HG03521 (cell line): ENCODE results near the gene IP6K2.

Source experiments
- ATAC-seq: cut with Tn5 transposase; IDR thresholded peaks from one replicate; pipeline ENCODE4 v1.9.1; 2021; ENCODE audit warnings: mild to moderate bottlenecking, moderate library complexity; ENCODE audit not compliant: unreplicated experiment

IP6K2 gene

DNA sequence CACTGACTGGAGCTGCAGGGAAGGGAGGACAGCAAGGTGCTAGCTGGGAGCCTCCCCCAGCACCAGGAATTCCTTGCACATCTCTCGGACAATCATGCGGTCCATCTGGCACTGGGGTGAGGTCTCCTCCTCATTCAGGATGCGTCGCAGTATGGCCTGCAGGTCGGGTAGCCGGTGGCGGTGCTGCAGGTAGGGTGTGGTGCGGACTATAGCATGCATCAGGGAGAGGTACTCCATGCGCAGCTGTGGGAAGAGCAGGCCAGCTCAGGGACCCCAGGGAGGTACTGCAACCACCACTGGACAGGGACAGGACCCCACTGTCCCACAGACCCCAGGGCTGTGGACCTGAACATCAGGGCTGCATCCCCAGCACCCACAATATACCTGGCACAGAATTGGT lies 42.5 kb downstream of the IP6K2 start:
- no peak for ATAC-seq

DNA sequence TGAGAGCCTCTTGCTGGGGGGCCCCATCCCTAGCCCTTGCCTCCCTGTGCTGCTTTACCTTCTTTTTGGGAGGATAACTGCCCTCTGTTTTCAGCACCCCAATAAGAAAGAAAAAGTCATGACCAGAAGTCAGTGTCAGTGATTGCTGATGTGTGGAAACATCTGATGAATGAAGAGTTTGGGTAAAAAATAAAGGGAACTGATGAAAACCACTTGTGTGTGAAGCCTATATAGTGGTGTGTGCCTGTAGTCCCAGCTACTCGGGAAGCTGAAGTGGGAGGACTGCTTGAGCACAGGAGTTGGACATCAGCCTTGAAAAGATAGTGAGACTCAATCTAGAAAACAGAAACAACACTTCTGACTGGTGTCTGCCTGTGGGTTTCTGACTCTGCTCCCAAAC lies 44.5 kb downstream of the IP6K2 start:
- no peak for ATAC-seq

DNA sequence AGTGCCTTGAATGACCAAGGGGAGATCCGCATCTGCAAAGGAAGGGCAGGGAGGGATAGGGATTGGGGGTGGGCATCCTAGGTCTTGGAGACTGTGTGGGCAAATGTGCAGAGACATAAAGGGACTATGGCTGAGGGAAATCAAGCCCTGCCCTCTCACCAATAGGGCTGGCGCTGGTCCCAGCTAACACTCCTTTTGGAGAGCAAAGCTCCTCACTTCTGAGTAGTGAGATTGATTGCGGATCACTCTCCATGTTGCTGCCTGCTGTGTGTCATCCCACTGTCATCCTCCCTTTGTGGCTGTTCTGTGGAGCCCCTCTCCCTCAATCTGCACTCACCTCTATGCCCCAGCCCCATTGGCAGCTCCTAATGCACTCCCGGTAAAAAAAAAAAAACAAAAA lies 52.1 kb downstream of the IP6K2 start:
- ATAC-seq, result no peak

DNA sequence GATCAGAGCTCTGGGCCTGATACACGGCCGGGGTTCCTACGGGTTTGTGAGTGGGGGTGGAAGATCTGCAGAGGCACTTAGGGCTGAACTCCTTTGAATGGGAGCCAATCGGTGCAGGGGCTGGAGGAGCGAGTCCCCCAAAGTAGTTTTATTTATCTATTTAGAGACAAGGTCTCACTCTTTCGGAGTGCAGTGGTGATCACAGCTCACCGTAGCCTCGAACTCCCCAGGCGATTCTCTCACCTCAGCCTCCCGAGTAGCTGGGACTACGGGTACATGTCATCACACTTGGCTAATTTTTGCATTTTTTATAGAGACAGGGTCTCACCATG lies 52.7 kb downstream of the IP6K2 start:
- no peak for ATAC-seq

DNA sequence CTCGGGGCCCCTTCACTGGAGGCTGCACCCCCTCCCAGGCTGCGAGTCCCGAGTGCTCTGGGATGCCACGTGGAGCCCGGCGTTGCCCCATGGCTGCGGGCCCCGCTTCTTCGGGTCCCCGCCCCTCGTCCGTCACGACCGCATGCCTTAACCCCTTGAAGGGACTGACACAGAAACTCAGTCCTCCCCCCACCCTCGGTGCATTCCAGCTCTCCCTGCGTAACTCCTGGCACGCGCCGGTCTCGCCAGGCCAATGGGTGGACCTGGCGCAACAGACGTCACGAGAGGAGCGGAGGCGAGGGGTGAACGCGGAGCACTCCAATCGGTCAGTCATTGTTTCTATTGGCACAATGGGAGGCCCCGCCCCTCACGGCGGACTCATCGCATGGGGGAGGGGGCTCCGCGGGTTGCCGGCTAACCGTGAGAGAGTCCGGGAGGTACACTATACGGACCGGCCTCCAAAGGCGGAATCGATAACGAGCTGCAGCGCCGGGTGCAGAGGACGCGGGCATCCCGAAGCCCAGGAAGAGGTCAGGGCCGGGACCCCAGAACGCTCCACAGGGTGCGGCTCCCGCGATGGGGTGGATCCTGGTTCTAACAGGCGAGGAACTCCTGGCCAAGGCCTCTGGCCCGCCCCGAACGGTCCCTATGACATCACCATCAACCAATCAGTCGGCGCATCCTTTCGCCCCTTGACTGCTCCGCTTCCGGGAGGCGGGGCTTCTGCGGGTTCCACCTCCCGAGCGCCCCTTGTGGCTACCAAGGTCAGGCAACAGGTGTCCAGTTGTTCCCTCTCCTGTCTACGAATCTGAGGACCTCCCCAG lies 53.3 kb downstream of the IP6K2 start:
- peak; percentile 81 for ATAC-seq

DNA sequence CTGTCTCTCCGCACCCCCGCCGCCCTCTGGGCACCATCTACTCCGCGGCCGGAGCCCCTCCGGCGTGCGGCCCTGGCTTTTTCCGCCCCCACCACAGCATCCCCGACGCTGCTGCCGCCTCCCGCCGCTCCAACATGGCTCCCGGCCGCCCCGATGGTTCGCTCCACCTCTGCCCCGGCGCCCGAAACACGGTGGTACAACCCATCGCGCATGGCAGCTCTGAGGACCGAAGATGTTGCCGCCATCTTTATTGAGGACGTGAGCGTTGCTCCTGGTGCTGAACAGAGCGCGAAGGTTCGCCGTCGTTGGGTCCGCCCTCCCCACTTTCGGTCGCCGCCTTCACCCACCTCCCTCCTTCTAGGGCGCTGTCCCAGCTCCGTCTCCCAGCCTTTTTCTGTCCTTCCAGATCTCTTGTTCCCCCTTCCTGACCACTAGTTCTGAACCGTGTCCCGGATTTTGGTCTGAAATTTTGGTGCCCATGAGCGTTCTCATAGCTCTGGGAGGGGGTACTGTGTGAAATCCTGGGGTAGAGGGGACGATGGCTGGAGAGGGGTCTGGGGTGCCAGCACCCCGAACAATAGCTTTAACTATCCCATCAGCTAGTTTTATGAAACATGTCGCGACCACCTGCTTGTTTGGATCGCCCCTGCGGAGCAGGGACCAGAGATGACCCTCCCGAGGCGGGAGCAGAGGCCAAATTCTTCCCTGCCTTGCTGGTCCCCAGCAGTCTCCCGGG lies 54.1 kb downstream of the IP6K2 start, which contains the start of gene CELSR3:
Gene CELSR3 (minus strand): TSS at position 134 of the 736 bp plus-strand sequence. CDS start 252 bp downstream, outside the sequence.
- ATAC-seq, result no peak

DNA sequence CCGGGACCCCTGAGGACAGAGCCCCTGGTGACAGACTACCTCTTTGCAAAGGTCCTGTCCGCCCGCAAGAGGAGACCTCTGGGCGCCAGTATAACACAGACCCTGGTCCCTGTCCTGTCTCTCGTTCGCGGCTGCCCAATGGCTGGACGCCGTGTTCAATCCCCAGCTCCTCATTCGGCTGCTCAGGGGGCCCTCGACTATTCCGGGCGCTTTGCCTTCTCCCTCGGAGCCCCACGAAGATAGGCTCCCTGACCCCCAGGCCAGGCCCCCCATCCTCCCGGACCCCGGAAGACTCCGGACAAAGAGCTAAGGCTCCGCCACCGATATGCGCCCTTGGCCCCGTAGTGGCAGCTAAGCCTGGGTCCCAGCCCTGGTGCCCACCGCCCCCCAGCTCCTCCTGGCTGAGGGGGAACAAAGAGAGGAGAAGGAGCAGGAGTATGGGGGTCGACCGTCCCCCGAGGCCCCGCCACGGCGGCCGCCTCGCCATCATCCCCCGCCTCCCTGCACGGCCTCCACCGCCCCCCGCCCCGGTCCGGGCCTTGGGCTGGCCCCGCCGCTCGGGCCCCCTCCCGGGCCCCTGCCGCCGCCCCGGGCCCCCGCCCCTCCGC lies 54.8 kb downstream of the IP6K2 start:
- no peak for ATAC-seq

DNA sequence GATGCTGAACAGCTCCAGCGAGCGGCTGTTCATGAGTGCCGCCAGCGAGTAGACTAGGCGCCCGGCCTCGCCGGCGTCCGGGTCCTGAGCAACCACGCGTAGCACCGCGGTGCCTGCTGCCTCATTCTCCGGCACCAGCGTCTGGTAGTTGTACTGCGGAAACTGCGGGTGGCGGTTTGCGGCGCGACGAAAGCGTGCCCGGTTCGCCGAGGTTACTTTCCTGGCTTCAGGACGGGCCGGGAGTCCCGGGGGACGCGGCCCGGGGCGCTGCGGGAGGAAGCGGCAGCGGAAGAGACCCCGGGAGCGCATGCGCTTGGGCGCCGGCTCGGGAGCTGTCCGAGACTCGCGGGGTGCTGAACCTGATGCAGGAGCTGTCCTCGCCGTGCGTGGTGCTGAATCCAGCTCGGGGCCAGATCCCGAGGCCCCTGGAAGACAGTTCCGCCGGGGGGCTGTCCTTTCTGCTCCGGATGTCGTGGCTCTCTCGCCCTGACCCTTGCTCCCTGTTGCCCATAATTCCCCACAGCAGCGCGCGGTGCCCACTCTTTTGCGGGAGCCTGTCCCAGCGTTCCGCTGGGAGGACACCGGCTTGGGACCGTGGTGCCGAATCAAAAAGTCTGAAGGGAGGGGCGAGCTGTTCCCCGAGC lies 55.4 kb downstream of the IP6K2 start:
- no peak for ATAC-seq

DNA sequence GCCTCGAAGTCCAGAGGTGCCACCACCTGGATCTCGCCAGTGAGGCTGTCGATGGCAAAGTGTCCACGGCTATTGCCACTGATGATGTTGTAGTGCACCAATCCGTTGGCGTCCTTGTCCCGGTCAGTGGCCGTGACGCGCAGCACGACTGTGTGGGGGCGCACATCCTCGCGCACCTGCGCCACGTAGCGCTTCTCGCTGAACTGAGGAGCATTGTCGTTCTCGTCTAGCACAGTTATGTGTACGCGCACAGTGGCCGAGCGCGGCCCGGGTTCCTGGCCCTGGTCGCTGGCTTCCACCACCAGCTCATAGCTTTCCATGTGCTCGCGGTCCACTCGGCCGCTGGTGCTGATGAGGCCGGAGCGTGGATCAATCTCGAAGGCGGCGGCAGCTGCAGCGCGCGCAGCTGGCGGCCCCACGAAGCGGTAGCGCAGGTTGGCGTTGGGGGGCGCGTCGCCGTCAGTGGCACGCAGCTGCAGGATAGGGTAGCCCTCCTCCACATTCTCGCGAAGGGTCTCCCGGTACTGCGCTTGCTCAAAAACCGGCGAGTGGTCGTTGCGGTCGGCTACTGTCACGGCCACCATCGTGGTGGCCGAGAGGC lies 56.1 kb downstream of the IP6K2 start:
- no peak for ATAC-seq

DNA sequence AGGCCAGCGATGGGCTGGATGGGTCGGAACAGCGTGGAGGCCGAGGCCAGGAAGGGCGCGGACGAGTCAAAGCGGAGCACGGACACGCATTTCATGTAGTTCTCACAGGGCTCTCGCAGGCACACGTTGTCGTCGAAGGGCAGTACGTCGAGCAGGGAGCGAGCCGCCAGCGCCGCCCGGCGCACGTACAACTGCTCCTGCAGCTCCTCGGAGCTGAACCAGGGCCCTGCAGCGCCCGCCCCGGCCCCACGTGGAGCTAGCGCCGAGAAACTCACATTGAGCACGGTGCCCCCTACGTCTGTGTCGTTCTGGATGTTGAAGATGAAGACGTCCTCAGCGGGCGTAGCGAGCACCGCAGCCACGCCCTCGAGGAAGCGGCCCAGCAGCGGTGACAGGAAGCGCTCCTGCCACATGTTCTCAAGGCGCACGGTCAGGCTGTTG lies 60.2 kb downstream of the IP6K2 start:
- ATAC-seq, result no peak

DNA sequence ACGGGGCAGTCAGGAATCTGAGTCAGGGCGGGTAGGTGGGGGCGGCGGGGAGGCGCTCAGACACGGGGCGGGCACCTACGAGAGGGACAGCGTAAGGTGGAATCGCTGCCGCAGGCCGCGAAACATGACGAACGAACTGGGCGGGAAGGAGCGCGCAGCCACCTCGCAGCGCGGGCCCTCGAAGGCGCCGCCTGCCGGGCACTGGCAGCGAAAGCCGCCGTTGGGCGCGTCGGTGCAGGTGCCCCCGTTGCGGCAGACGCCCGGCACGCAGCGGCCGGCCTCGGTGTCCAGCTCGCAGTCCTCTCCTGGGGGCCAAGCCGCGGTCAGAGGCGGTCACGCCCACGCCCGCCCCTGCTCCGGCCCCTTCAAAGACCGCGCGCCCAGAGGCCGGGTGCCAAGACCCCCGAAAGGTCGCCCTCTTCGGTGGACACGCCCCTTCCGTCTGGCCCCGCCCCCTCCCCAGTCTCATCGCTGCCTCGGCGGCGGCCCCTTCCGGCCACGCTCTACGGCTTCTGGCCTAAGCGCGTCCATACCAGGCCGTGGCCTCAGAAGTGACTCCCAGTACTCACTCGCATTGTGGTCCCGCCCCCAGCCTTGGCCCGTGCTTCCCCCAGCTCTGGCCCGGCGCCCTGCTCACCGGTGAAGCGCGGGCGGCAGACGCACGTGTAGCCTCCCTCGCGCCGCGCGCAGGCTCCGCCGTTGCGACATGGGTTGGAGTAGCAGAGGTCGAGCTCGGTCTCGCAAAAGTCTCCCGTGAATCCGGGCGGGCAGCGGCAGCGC lies 60.8 kb downstream of the IP6K2 start:
- ATAC-seq, result peak; percentile 47

DNA sequence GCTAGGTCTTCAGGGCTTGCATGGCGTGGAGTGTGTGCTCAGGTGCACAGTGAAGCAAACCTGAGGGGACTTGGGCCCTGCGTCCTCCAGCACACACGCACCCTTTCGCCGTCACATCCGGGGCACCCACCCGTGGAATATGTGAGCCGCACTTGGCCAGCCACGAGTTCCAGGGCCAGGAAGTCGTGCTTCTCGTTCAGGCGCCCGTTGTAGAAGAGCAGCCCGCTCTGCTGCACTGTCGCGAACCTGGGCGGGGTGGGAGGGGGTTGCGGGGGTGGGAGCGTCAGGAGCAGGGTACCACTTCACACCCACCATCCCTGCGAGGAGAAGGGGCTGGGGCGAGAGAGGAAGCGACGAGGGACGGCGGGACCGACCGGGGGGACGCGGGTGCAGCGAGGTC lies 61.4 kb downstream of the IP6K2 start:
- ATAC-seq, result no peak

DNA sequence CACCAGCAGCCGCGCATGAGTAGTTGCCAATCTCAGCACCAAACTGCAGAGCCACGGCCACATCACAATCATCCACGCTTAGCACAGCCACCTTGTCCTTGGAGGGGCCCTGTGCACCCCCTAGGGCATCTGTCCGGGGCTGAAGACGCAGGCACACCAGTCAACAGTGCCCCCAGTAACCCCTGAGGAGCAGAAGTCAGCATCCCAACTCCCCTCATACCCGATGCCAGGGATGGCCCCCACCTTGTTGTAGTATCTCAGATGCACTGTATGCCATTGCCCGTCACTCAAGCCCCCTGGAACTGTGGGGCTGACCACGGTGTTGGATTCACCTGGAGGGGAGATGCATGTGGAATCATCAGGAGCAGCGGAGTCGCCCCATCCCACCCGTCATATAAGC lies 62.0 kb downstream of the IP6K2 start:
- ATAC-seq, result no peak

DNA sequence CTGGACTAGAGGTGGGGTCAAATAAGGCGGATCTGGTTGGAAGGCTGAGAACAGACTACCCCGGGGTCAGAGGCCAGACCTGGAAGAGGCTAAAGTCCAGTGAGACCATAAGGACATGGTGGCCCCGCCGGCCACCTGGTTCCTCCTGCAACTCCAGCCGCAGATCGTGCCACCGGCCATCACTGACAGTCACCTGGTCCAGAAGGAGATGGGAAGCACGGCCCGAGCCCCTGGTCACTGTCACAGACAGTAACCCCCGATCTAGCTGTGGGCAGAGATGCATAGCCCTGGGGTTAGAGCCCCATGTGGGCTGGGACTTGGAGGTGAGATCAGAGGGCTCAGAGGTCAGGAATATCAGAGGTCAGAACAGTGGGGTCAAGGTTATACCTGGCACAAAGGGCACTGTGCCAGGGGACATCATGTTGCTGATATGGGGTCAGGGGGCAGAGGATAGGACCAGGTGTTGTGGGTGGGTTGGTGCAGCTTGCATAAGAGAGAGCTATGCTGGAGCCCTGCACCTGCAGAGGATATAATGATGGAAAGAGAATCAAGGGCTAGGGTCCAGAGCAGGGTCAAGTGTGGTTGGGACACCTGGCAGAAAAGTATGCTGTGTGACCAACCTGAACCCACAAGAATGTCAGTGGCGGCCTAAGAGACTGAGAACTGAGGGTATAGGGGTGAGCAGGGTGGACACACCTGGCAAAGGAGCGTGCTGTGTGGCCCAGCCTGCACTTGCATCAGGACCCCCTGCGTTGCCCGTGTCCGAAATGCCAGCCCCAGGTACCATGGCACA lies 63.9 kb downstream of the IP6K2 start:
- ATAC-seq, result no peak

DNA sequence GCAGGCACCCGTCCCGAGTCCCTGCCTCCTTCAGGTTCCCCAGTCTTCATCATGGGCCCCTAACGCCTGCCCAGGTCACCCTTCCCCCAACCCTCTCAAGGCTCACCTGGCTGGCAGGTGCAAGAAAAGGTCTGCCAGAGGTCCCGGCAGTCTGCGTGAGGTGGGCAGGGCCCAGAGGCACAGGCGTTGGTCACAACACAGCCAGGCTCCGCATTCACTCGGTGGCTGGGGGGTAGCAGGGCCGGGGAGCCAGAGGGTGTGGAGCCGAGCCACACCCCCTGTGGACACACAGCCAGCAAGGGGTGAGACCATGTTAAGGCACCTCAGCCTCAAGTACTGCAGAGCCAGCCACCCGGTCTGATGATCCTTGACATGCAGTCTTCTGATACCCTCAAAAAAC lies 65.2 kb downstream of the IP6K2 start:
- ATAC-seq, result no peak

DNA sequence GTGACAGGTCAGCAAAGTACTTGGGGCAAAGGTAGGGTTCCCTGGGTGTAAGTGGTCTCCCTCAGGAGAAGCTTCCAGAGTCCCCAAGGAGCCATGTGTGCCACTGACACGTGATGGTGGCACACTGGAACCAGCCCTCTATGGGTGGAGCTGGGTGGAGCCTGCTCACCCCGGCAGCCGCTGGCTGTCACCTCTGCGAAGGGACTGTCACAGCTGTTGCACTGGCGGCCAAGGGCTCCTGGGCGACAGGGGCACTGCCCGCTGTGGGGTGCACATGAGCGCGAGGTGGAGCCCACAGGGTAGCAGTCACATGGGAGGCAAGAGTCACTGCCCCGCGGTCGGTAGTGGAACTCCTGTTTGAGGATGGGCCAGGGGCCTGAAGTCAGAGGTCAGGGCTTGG lies 66.3 kb downstream of the IP6K2 start:
- no peak for ATAC-seq

DNA sequence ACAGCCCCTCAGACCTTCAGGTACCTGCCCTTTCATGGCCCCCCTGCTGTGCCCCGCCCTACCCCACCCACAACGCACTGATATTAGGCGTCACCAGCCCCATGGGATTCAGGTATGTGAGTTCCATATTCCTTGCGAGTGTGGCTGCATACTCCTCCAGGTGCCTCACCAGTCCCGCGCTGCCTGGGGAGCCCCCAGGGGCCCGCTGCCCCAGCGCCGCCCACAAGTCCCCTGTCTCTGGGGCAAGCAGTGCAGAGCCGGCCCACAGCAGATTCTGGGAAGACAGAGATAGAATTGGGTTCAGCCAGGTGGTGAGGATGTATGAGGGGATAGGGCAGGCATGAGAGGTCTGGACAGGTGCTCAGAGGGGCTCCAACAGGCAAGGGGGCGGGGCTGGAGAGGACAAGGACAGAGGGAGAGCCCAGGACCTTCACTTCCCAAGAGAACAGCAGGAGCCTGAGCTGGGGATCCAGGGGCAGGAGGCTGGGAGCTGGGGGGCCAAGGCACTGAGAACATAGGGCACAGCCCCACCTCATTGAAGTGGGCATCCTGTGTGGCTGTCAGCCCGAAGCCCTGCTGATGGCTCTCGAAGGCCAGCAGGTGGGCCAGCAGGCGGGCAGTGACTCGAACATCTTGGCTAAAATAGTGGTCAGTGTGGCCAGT lies 68.7 kb downstream of the IP6K2 start:
- ATAC-seq, result no peak

DNA sequence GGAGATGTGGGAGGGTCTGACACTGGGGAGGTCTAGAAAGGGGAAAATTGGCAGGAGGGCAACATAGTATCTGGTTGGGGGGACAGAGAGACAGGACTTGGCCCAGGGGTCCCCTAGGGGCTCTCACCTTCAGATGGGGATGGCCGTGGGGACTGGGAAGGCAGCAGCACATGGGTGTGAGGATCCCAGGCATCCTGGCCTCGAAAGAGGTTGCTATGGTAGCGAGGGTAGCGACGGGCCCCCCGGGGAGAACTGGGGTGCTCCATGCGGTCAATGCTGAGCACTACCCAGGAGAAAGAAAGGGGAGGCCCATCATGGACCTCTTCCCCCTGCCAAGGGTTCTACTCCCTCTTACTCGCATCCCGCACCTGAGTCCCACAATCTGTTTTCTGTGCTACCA lies 69.3 kb downstream of the IP6K2 start:
- no peak for ATAC-seq
